A549 treated with Mapracorat at 1 μM for 4 hours (cell line): Measurements from ENCODE around the gene LRP4. TPM values are rescaled to one million over a fixed set of nuclear protein-coding genes. Genes with fewer than 3 reads are reported as not detected.

Experiments used
- total RNA-seq: library from RNA; stranded (reverse); fragments of 200-300 nt; extraction: Qiagen RNA extraction; gene quantifications from 5 replicates; pipeline ENCODE4 v1.2.3, GENCODE V29; 2022

Gene LRP4
- 6.4 to 8.0 TPM (median 7.3 TPM) in 5 replicates for total RNA-seq

DNA sequence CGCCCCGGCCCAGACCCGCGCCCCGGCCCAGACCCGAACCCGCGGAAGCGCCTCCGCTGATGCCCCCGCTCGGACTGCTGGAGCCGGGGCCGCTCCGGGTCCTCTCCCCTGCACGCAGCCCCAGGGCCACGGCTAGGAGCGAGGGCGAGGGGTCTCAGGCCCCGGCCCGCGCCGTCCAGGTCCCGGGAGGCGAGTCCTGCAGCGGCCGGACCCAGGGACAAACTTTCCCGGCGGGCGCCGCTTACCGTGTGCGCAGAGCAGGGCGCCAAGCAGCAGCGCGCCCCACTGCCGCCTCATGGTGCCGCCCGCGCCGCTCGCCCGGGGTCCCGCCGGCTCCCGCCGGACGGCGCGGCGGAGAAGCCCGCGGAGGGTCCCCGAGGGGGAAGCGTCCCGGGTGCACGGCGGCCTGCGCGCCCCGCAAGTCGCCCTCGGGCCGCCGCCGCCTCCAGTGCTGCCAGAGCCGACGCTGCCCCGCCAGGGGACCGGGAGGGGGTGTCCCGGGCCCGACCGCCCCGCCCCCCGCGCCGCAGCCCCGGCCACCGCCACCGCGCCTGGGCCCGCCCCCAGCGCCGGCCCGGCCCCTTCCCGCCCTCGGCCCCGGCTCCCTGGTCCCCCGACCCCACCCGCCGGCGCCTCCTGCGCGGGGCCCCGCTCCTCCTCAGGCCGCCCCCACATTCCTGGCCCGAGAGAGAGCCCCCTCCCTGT, at the start of gene LRP4:
Gene LRP4 (minus strand): TSS at position 468 of the 705 bp plus-strand sequence. CDS start 171 bp downstream, at position 297.

GRCh38 chr11:46936138-46937110, 18.1 kb upstream of the LRP4 start, which contains the start of gene CSTPP1:
TSS of gene CSTPP1 (plus strand) at chr11:46936761. CDS start at chr11:46936806, 45 bp downstream.

GRCh38 chr11:46845740-46846509, 72.4 kb downstream of the LRP4 start, which contains the start of gene CKAP5:
TSS of gene CKAP5 (minus strand) at chr11:46846280. CDS start at chr11:46821231, 25,049 bp downstream.

Other genes with a start within 250 kb of the LRP4 start
- 55.8 to 60.5 TPM (median 56.5 TPM) in 5 replicates for gene ARHGAP1, start 217.9 kb downstream of the LRP4 start, total RNA-seq
- 16.9 to 21.1 TPM (median 17.4 TPM) in 5 replicates for gene ZNF408, start 217.5 kb downstream of the LRP4 start, total RNA-seq
- 1.7 to 2.4 TPM (median 2.1 TPM) in 5 replicates for gene F2, start 199.3 kb downstream of the LRP4 start, total RNA-seq
- gene CKAP5, start 72.3 kb downstream of the LRP4 start, total RNA-seq: 59.2 to 72.5 TPM (median 69.0 TPM) in 5 replicates
- gene CSTPP1, start 18.2 kb upstream of the LRP4 start, total RNA-seq: 26.7 to 34.4 TPM (median 29.3 TPM) in 5 replicates